DND-41 (cell line): ENCODE results near the gene NOX1.

Experiments
- ATAC-seq: fragments of 200-7000 bp; cut with Tn5 transposase; 3 replicates; pipeline ENCODE4 v1.9.1; 2021; ENCODE audit warnings: low read depth; ENCODE audit not compliant: insufficient read depth
- DNase-seq: peaks from one replicate; pipeline ENCODE4 v3.0.0-alpha.2; 2020
- H2AFZ ChIP-seq: 2 replicates; pipeline ENCODE4 v1.6.0; 2012; ENCODE audit warnings: low read depth, low read length
- H3K27ac ChIP-seq: 2 replicates; pipeline ENCODE4 v1.5.1; 2012; ENCODE audit warnings: low read length, inconsistent platforms
- H3K27me3 ChIP-seq: fragments of 200-600 bp; sonication (generic); 2 replicates; pipeline ENCODE4 v1.6.0; 2012; ENCODE audit warnings: low read length, mild to moderate bottlenecking, inconsistent platforms; ENCODE audit not compliant: insufficient read depth, poor library complexity
- H3K36me3 ChIP-seq: 2 replicates; pipeline ENCODE4 v1.5.1; 2012; ENCODE audit warnings: low read length, inconsistent platforms; ENCODE audit not compliant: insufficient read depth
- H3K4me1 ChIP-seq: 2 replicates; pipeline ENCODE4 v1.5.1; 2012; ENCODE audit warnings: mild to moderate bottlenecking, low read length; ENCODE audit not compliant: insufficient read depth
- H3K4me2 ChIP-seq: 2 replicates; pipeline ENCODE4 v1.6.0; 2012; ENCODE audit warnings: mild to moderate bottlenecking, moderate library complexity, low read length, inconsistent platforms; ENCODE audit not compliant: insufficient read depth
- H3K4me3 ChIP-seq, 2 experiments: fragments of 200-600 bp in 1 of 2; shearing (Covaris generic) in 1 of 2; 2 replicates each; pipeline ENCODE4 v1.5.1; 2012 to 2016; ENCODE audit warnings: inconsistent platforms in 2 of 2, low read length in 2 of 2, mild to moderate bottlenecking in 2 of 2, low read depth in 1 of 2, moderate library complexity in 1 of 2
- H3K79me2 ChIP-seq: 2 replicates; pipeline ENCODE4 v1.6.0; 2012; ENCODE audit warnings: low read length, inconsistent platforms; ENCODE audit not compliant: insufficient read depth
- H3K9ac ChIP-seq: 2 replicates; pipeline ENCODE4 v1.6.0; 2012; ENCODE audit warnings: low read depth, mild to moderate bottlenecking, inconsistent platforms, low read length, moderate library complexity
- H3K9me3 ChIP-seq: 2 replicates; pipeline ENCODE4 v1.5.1; 2012; ENCODE audit warnings: low read length, moderate library complexity, mild to moderate bottlenecking, inconsistent platforms; ENCODE audit not compliant: insufficient read depth, severe bottlenecking
- H4K20me1 ChIP-seq: 2 replicates; pipeline ENCODE4 v1.6.0; 2012; ENCODE audit warnings: low read length; ENCODE audit not compliant: insufficient read depth
- CTCF ChIP-seq: IDR thresholded peaks from 2 replicates; pipeline ENCODE4 v1.5.1; 2012; ENCODE audit warnings: borderline replicate concordance, low read length, moderate library complexity, mild to moderate bottlenecking; ENCODE audit not compliant: poor library complexity, severe bottlenecking; ENCODE audit errors: extremely low read depth
- EZH2 ChIP-seq: IDR thresholded peaks from 3 replicates; pipeline ENCODE4 v1.6.1; 2012; ENCODE audit warnings: borderline replicate concordance, low read depth, mild to moderate bottlenecking, moderate library complexity, low read length, inconsistent platforms; ENCODE audit not compliant: severe bottlenecking

Gene NOX1

GRCh38 chrX:100905620-100906019 lies 31.5 kb upstream of the NOX1 start:
- Histone ChIP-seq H3K4me1 (no peaks in the 10 kb centered on the region), H3K27ac (no peak overlapping the region), H2AFZ (no peak overlapping the region), H3K27me3 (no peaks in the 10 kb centered on the region), H3K79me2 (no peaks in the 10 kb centered on the region), H3K9ac (no peak overlapping the region), H4K20me1 (no peaks in the 10 kb centered on the region), H3K4me3 (no peak overlapping the region), H3K4me2 (no peak overlapping the region), H3K36me3 (no peaks in the 10 kb centered on the region), H3K9me3 (no peaks in the 10 kb centered on the region)
- ATAC-seq = no peak
- no peak for TF ChIP-seq EZH2
- TF ChIP-seq CTCF = no peak
- no peak for DNase-seq

- DNase-seq (no peak), ATAC-seq (no peak)
- H3K79me2 ChIP-seq = no peaks in the 10 kb centered on the region
- no peaks in the 10 kb centered on the region for H3K4me1 ChIP-seq
- no peak overlapping the region for H3K4me3 ChIP-seq
- H3K27ac ChIP-seq = no peak overlapping the region
- H3K36me3 ChIP-seq = no peaks in the 10 kb centered on the region
- no peaks in the 10 kb centered on the region for H4K20me1 ChIP-seq
- H3K27me3 ChIP-seq = no peaks in the 10 kb centered on the region
- no peaks in the 10 kb centered on the region for H3K9me3 ChIP-seq
- H3K9ac ChIP-seq = no peak overlapping the region
- no peak overlapping the region for H2AFZ ChIP-seq
- no peak overlapping the region for H3K4me2 ChIP-seq
- TF ChIP-seq EZH2 = no peak
Observed at GRCh38 chrX:100904433-100904832, 30.3 kb upstream of the NOX1 start.

DNA sequence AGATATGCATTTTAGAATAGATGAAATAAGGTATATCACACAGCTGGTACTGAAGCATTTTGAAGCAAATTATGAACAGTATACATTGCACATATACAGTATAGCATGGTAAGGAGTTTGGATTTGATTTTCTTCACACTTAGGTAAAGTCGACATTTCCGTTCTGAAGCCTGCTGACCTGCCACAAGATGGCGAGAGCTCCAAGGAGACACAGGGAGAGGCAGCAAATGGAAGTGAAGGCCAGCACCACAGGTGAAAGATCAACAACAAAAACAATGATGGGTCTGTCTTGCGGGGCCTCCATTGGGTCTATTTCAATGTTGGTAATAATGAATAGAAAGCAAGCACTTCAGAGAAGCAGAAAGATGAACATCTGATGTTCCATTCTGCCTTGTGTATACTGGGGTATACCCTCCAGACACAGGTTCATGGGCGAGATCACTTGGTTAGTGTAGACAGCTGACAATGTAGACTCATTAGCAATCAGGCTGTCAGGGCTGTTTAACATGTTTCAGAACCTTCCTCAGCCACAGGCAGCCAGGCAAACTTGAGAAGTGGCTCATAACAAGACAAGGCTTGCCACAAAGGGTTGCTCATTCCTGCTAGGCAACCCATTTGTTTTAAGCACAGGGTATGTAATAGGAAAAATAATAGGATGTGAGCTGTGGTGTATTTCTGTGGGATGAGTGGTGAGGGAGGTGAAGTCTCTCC lies 21.4 kb upstream of the NOX1 start:
- Histone ChIP-seq H3K27ac (no peak overlapping the region), H3K79me2 (no peaks in the 10 kb centered on the region), H3K4me1 (no peaks in the 10 kb centered on the region), H3K36me3 (no peaks in the 10 kb centered on the region), H2AFZ (no peak overlapping the region), H3K27me3 (no peaks in the 10 kb centered on the region), H3K9ac (no peak overlapping the region), H3K4me3 (no peak overlapping the region), H3K4me2 (no peak overlapping the region), H4K20me1 (no peaks in the 10 kb centered on the region), H3K9me3 (no peaks in the 10 kb centered on the region)
- ATAC-seq (no peak), DNase-seq (peak; percentile 4)
- TF ChIP-seq CTCF = peak; percentile 40
- TF ChIP-seq EZH2 = no peak

GRCh38 chrX:100883654-100884053 lies 9.5 kb upstream of the NOX1 start:
- H3K27ac ChIP-seq = no peak overlapping the region
- H3K4me2 ChIP-seq = no peak overlapping the region

More at GRCh38 chrX:100883654-100884053, 9.5 kb upstream of the NOX1 start:
- ATAC-seq (no peak), DNase-seq (no peak)
- TF ChIP-seq CTCF (no peak), EZH2 (no peak)
- Histone ChIP-seq H3K9me3 (no peaks in the 10 kb centered on the region), H2AFZ (no peak overlapping the region), H3K79me2 (no peaks in the 10 kb centered on the region), H3K36me3 (no peaks in the 10 kb centered on the region), H3K27me3 (no peaks in the 10 kb centered on the region), H4K20me1 (no peaks in the 10 kb centered on the region), H3K4me3 (no peak overlapping the region), H3K9ac (no peak overlapping the region), H3K4me1 (no peaks in the 10 kb centered on the region)
